Placental epithelial cell (primary cell): ENCODE data around the gene HSPB2. TPM values are rescaled to one million over a fixed set of nuclear protein-coding genes. Genes with fewer than 3 reads are reported as not detected.

Source experiments
- small RNA-seq: library from RNA; depleted of rRNA; stranded (forward); fragments of <200 nt; gene quantifications from one replicate; pipeline ENCODE3, GENCODE V24; 2012
- total RNA-seq: library from RNA; depleted of rRNA; stranded (reverse); fragments of >200 nt; gene quantifications from 2 replicates; pipeline ENCODE4 v1.2.3, GENCODE V29; 2012

Gene HSPB2, protein sequence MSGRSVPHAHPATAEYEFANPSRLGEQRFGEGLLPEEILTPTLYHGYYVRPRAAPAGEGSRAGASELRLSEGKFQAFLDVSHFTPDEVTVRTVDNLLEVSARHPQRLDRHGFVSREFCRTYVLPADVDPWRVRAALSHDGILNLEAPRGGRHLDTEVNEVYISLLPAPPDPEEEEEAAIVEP
- total RNA-seq, result 0.87 TPM in 1 of 2 replicates, not detected in the other

DNA sequence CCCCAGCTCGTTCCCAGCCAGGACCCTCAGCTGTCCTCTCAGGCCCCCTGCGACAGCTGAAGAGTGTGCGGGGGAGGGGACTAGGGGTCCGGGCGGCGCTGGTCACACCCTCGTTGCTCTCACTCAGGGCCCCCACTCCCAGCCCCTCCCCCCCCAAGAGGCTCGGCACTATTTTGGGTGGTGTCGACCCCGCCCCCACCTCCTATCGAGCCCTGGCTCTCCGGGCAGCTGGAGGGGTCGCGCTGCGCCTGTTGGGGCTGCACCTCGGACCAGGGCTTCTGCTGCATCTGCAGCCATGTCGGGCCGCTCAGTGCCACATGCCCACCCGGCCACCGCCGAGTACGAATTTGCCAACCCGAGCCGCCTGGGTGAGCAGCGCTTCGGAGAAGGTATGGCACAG is at the start of gene HSPB2:
Gene HSPB2 (plus strand): TSS at position 200 of the 400 bp plus-strand sequence. CDS start 96 bp downstream, at position 296.

DNA sequence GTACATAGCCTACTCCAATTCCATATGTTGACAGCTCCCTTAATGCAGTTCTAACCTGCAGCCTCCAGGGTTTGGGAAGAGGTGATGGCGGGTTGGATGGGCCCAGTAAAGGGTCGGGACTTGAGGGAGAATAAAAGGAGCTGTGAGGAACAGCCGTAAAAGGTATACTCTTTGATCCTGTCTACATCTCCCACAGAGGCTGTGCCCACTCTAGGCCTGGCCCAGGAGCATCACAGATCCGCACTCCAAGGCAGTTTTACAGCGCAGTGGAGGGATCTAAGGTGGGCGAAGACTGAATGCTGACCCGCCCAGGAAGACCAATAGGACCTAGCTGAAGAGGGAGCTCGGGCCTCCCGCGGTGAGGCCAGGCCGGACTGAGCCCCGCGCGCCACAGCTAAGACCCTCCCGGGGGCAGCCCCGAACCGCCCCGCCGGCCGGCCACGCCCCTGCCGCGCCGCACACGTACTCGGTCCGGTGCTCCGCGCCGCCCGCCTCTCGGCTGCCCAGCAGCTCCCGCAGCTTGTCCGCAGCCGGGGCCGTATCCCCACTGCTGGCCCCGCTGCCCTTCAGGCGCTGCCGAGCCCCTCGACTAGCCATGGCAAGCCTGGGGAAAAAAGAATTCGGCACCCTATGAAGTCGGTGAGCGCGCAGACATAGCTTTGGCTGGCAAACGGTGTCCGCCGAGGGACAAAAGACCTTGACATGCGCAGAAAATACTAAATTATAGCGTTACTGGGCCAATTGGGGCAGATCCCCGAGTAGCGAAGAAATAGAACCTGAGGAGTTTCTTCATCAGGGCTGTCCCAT is 41.4 kb upstream of the HSPB2 start, which contains the start of gene ALG9:
Gene ALG9 (minus strand): TSS at position 696 of the 807 bp plus-strand sequence. CDS start 99 bp downstream, at position 597.

DNA sequence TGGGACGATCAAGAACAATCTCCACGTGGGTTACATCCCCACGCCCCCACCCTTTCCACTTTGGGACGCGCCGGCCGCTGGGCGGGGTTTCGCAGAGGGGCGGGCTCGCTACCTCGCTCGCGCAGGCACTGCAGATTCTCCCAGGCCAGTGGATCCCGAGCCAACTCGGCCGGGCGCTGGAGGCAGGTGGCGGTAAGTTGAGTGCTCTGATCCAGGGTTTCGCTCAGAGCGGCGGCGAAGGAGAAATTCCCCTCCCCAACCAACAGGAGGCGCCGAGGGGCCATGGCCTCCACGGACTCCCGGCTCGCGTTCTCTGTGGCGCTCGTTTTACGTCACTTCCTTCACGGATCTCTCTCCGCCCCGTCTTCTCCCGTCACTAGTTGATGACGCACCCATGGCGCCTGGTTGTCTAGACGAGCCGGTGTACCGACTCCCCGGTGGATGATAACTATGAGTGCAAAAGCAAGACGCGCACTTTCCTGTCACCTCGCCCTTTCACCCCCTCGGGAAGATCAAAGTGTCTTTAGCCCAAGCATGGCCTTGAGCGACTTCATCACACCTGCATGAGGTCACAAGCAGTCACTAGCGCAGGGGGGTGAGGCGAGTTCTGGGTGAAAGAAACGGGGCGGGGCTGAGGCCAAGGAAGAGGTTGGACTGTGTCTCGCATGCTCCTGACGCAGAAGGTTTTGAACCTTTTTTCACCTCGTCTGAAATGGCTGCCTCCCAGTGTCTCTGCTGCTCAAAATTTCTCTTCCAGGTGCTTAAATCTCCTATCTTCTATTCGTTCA is 33.5 kb upstream of the HSPB2 start, which contains the start of the genes CFAP68 and FDXACB1:
Gene CFAP68 (plus strand): TSS at position 693 of the 788 bp plus-strand sequence. CDS start 20 bp downstream, at position 713.
Gene FDXACB1 (minus strand): TSS at position 317 of the 788 bp plus-strand sequence. CDS start 33 bp downstream, at position 284.

DNA sequence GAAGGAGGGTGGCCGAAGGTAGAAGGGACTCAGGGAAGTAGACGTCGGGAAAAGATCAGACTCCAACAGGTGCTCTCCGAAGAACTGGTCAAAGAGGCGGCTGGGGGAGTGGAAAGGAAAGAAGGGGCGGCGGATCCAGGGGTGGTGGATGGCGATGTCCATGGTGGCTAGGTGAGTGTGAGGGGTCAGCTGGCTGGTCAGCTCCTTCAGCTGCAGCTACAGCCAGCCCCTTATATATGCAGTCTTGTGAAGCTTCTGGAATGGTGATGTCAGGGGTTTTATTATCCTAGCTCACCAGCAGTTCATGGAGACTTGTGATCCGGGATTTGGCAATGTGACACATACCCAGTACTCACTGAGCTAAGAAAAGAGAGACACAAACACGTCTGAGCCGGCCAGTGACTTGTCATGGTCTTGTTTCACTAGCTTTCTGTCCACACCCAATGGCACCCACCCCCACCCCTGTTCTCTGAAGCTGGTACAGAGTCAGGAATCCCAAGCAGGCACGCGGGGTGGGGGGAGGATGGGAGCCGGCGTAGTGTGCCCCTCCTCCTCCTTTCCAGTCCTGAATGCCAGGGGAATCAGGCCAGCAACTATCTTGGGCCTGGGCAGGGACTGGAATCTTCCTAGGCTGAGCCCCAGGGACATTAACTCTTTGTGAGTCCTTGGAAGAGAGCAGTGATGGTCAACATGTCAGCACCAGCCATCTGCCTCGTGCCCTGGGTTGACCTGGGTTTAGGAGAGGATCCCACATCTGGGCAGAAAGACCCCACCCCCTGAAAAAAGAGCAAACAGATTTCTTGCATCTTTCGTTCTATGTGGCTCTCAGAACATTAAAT is 752 bp upstream of the HSPB2 start, which contains the start of gene CRYAB:
Gene CRYAB (minus strand): TSS at position 208 of the 839 bp plus-strand sequence. CDS start 46 bp downstream, at position 162.

DNA sequence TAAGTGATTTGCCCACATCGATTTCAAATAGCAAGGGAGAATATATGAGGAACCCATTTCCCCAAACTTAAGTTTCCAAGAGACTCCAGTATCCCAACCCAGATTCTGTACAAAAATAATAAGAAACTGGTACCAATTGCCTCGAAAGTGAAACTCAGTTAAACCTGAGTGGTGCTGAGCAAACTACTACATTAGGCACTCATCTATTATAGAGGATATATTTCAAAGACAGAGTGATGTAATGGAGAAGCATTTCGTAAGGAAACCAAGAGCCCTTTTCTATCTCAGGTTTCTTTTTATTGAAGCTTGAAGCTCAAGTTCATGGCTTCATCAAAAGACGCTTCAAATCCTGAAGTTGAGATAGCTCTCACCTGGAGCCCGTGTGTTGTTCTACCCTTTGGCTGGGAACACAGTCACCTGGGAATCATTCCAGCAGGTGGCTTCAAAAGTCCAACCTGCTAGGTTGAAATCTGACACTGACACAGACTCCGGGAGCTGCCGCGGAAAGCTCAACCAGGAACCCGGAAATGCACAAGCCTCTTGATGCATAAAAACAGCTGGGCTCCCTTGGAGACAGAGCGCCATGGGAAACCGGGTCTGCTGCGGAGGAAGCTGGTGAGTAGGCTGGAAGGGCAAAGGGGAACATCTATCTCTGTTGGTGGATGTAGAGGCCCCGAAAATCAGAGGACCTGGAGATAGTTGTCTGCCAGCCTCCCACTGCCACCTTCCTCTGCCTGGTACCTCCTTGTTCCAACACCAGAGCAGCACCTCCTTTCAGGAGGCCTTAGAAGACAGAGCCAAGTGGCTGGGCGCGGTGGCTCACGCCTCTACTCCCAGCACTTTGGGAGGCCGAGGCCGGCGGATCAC is 6.1 kb downstream of the HSPB2 start, which contains the start of gene C11orf52:
Gene C11orf52 (plus strand): TSS at position 524 of the 867 bp plus-strand sequence. CDS start 60 bp downstream, at position 584.

Small RNA genes lying within 50 kb of the gene (small RNA-seq; reads per million reads assigned to genes)
- gene C11orf52 (0.14 reads per million), gene GNG5P3 (not detected), gene RNA5SP351 (not detected), gene RPL37AP8 (0.09 reads per million)

Other genes starting within 250 kb of the HSPB2 start
- 12.6 and 32.2 TPM in 2 replicates for gene PPP2R1B, start 146.3 kb upstream of the HSPB2 start, total RNA-seq
- 30.6 and 66.7 TPM in 2 replicates for gene ALG9, start 41.2 kb upstream of the HSPB2 start, total RNA-seq
- 2.2 and 3.1 TPM in 2 replicates for gene FDXACB1, start 33.6 kb upstream of the HSPB2 start, total RNA-seq
- gene CFAP68, start 33.2 kb upstream of the HSPB2 start, total RNA-seq, result 8.2 and 37.3 TPM in 2 replicates
- 19.2 and 33.7 TPM in 2 replicates for gene CRYAB, start 964 bp upstream of the HSPB2 start, total RNA-seq
- 2.7 and 8.1 TPM in 2 replicates for gene C11orf52, start 6.2 kb downstream of the HSPB2 start, total RNA-seq
- 14.9 and 19.5 TPM in 2 replicates for gene DIXDC1, start 24.6 kb downstream of the HSPB2 start, total RNA-seq
- 18.1 and 24.6 TPM in 2 replicates for gene DLAT, start 112.7 kb downstream of the HSPB2 start, total RNA-seq
- gene PIH1D2, start 161.3 kb downstream of the HSPB2 start, total RNA-seq, result 1.7 and 4.3 TPM in 2 replicates
- gene NKAPD1, start 161.6 kb downstream of the HSPB2 start, total RNA-seq, result 28.7 and 31.8 TPM in 2 replicates
- 30.7 and 37.7 TPM in 2 replicates for gene TIMM8B, start 174.0 kb downstream of the HSPB2 start, total RNA-seq
- gene SDHD, start 174.1 kb downstream of the HSPB2 start, total RNA-seq, result 75.4 and 76.0 TPM in 2 replicates